ENCODE measurements around the gene CFAP157. TPM values are rescaled to one million over a fixed set of nuclear protein-coding genes. Genes with fewer than 3 reads are reported as not detected.

The CFAP157 gene
- total RNA-seq = 0.13 and 0.21 TPM in 2 replicates
- polyA plus RNA-seq (2012) = 1.9 TPM

DNA sequence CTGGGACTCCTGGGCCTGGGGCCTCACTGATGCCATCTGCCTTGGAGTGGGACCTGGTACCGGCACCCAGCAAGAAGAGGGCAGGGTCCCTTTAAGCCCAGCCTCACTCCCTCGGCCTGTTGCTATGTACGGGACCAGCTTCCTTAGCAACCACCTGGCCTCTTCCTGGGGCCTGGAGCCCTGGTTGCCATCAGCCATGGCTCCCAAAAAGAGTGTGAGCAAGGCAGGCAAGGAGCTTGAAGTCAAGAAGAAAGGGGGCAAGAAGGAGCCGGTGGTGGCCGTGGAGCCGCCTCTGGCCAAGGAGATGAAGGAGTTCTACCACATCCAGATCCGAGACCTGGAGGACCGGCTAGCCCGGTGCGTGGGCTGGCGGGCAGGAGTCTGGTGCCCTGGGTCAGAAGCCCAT, at the start of gene CFAP157:
TSS of gene CFAP157 (plus strand) at position 153 of the 406 bp plus-strand sequence. CDS start at position 197, 44 bp downstream.
- DNase-seq (ENCODE audit: low read depth) = no peak

DNA sequence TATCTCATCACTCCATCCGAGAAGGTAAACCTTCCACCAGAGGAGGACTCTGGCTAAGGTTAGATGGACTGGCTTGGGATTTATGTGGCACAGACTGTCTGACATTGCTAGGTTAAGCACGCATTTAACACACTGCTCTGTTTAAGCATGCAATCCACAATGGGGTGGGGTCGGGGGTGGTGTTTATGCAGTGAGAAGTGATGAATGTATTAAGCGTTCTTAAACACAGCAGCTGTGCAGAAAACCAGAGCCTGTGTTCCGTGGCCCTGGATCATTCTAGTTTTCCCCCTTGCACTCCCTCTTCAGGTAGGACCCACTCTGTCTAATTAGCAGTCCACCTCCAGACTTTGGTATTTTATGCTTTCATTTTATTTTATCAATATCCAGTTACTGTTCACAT, 48.4 kb upstream of the CFAP157 start:
- no peak for DNase-seq (ENCODE audit: low read depth)

DNA sequence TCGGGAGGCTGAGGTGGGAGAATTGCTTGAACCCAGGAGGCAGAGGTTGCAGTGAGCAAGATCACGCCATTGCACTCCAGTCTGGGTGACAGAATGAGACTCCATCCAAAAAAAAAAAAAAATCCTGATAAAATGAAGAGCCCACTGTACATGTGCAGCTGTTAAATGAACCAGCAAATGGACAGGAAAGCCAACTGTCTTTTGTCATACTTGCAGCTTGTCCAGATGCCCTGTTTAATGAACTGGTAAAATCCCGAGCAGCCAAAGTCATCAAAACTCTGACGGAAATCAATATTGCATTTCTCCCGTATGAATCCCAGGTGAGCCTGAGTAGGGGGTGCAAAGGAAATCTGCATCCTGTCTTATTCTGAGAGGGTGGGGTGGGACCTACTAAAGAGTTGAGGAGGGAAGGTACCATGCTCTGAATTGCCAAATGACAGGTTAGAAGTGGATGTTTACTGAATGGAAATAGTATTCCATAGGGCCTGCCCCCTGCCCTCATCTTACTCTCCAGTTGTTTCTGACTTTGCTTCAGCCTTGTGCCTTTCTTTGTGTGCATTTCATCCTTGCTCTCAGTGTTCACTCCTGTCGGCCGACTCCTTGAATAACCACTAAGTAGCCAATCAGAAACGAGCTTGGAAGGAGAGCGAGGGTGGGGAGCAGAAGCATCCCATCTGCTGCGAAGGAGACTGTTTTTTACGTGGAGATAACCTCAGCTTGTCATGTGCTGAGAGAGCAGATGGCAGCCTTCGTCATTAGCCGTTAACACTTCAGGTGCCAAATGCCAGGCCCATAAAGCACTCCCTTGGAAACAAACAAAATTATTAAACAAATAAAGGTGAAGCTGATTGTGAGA, 45.7 kb upstream of the CFAP157 start:
- DNase-seq (ENCODE audit: low read depth) = peak; percentile 67

DNA sequence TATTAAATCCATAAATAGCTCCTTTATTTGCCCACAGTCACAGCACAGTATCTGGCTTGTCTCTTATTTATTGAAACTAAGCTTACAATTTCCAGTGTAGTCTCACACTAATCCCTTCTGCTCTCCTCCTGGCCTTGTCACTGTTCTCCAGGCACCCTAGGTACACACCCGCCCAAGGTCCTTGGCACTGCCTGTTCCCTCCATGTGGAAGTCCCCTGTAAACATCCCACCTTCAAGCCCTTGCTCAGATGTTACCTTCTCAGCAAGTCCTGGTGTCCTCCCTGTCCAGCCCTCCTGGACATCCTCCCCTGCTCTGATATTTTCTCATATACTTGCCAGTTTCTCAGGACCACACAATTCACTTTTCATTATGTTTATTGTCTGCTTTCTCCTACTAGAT, 44.2 kb upstream of the CFAP157 start:
- no peak for DNase-seq (ENCODE audit: low read depth)

DNA sequence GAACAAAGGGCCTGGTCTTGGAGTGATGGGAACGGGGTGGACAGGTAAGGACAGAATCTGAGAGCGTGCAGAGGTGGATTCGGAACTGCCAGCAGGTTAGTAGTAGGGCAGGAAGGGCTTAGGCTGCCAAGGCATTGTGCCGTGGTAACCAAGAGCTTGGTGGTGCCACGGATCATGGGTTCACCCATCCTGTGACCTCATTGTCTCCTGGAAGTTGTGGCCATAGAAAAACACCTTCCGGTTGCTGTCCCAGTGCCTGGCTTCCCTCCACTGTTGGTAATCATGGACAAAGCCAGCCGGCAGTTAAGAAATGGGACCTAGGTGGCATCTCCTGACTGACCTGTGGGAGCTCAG, 42.5 kb upstream of the CFAP157 start:
- no peak for DNase-seq (ENCODE audit: low read depth)

DNA sequence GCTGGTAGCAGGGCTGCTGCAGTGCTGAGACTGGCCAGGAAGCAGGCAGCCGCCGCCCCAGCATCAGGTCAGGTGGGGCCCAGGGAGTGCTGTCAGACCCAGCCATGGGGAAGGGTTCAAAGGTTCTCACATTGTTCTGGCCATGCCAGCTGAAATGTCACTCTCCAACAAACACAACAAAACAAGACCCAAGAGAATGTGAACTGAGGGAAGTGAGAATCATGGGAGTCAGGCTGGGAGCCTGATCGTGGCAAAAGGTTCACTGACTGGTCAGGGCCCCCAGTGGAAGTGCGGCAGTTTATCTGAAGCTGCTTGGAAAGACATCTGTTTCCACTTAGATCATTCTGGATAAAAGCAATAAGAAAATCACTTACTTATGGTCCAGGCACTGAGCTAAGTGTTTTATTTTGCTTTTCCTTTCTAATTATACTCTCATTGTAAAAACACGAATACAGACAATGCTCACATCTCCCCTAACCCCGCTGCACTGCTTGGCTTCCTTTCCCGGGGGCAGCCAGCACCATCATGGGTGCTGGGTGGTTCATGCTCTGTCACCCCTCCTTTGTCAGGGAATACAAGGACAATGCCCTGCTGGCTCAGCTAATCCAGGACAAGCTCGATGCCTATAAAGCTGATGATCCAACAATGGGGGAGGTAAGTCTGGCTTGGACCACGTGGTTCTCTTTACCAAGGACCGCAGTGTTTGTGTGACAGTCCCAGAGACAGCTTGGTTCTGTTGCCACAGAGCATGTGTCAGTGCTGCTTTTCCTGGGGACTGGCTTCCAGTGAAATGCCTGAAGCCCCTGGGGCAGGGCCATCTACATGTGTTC, 41.9 kb upstream of the CFAP157 start:
- peak; percentile 51 for DNase-seq (ENCODE audit: low read depth)

DNA sequence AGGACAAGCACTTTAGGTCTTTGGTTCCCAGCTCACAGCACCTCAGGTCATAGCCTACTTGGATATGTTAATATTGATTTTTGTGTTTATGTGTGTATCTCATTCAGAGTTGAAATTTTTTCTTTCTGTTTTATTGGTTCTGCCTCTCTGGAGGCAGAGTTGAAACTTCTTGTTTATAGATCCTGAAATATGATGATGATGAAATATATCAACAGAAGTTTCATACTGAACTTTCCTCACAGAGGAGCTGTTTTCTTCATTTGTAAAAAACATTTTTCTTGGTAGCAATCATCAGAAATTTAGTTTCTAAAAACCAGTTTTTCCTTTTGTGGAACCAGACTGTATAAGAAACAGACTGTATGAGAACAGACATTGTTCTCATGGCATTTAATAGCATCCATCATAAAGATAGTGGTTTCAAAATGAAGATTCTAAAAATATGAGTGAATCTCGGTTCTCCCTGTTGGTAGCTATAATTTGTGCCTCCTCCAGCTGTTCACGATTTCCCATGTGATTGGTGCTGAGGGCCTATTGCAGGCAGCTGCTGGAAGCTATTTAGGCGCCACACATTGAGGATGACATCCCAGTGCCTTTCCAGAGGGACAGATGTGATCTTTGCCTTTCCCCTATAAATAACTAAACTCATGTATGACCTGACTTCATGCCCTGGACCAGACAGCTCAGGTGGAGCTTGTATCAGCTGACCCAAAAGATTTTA, 39.5 kb upstream of the CFAP157 start:
- DNase-seq (ENCODE audit: low read depth) = no peak

DNA sequence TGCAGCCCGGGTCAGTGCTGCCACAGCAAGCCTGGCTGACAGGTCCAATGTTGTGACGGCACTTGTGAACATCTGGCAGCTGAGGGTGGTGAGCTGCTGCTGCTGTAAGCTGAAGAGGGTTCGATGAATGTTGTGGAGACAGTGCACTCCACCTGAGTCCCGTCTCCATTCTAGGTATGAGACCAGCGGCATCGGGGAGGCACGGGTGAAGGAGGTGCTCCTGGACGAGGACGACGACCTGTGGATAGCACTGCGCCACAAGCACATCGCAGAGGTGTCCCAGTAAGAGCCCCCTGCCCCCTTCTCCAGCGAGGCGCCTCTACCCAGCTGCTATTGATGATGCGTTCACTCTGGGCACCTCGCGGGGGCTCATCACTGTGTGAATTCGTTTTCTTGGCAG, 38.9 kb upstream of the CFAP157 start:
- no peak for DNase-seq (ENCODE audit: low read depth)

DNA sequence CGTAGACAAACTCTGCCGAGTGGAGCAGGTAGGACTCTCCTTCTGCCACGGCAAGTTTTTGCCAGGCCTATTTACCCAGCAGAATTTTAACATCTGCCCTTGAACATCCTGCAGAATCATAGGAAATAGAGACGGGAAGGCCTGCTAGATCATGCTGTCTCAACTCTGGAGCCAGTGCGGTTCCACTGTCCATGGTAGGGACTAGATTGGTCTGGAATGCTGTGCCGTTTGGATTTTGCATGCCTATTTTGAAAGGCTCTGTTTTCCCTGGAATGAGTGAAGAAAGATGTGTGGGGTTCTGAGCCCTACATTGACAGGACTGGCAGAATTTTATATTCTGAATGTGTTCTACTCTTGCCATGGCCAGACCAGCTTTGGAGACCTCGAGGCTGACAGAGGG, 33.6 kb upstream of the CFAP157 start:
- no peak for DNase-seq (ENCODE audit: low read depth)

DNA sequence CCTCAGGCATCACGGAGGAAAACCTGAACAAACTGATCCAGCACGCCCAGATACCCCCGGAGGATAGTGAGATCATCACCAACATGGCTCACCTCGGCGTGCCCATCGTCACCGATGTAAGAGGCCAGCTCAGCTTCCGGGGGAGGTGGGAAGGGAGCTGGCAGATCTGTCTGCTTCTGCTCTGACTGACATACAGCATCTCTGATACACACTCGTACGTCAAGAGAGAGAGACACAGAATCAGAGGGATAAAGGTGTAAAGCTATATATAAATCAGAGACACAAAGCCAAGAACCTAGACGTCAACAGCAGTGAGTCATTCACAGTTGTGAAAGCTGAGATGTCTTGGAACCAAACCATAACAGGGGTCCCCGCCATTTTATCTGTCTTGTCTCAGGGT, 30.1 kb upstream of the CFAP157 start:
- no peak for DNase-seq (ENCODE audit: low read depth)

DNA sequence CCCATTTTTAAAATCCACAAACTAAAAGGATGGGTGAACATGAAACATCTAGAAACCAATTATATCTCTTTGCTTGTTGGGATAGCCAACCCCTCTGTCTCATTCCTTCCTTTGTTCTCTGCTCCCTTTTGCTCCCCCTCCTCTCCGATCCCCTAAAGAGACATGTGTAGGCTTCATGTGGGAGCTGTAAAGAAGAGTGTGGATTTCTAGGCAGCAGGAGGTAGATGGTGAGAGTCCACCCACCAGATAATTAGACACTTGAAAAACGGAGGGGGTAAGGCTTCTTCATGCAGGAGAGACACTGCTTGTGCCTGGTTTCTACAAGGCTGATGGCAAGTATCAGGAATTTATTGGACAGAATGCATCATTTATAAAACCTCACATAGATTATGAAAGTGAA, 27.3 kb upstream of the CFAP157 start:
- DNase-seq (ENCODE audit: low read depth) = no peak

DNA sequence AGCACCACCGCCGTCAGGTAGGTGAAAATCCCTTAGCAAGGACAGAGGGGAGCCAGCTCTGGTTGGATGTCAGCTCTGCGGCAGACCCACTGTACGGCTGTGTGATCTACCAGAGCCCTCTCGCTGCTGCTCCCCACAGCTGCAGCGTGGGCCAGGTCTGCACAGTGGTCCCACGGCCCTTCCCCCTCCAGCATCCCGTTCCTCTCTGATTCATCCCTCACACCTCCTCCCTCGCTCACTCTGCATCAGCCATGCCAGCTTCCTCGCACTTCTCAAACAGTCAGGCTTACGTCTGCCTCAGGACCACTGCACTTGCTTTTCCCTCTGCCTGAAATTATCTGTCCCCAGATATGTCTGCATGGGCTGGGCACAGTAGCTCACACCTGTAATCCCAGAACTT, 26.6 kb upstream of the CFAP157 start:
- DNase-seq (ENCODE audit: low read depth) = no peak

DNA sequence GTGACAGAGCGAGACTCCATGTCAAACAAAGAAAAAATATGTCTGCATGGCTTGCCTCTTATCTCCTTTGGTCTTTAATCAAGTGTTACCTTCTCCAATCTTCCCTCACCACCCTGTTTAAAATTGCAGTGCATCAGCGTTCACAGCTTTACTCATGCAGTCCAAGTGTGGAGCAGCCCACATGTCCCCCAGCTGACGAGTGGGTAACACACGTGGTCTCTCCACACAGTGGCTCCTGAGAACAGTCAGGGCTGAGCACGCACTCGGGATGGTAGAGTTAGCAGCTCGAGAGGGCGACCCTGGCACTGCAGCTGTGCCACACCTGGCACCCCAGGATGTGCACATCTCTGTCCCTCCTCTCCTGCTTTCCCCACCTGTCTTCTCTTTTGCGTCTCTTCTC, 25.9 kb upstream of the CFAP157 start:
- no peak for DNase-seq (ENCODE audit: low read depth)

DNA sequence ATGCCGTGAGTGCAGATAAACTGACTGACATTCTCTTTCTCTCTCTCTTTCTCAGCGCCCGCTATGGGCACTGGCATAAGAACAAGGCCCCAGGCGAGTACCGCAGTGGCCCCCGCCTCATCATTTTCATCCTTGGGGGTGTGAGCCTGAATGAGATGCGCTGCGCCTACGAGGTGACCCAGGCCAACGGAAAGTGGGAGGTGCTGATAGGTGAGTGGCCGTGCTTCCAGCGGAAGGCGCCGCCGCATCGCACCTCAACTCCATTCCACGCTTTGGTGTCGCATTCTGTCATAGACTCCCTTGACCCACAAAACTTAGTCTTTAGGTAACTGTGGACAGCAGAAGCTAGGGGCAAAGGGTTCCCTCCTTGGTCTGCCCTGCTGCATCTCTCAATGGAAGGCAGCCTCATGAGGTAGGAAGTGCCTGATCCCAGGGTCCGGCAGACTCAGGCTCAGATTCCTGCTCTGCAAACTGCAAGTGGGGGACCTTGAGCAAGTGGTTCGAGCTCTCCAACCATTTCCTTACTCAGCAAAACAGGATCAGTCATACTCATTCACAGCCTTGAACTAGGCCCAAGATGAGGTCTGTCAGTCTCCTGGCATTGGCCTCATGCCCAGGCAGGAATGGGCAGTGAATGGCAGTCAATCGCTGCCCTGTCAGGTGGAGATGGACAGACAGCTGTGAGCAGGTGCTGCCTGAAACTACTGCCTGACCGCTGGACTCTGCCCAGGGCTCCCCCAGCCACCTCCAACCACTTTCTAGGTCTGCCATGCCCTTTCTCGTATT, 24.2 kb upstream of the CFAP157 start:
- peak; percentile 83 for DNase-seq (ENCODE audit: low read depth)

DNA sequence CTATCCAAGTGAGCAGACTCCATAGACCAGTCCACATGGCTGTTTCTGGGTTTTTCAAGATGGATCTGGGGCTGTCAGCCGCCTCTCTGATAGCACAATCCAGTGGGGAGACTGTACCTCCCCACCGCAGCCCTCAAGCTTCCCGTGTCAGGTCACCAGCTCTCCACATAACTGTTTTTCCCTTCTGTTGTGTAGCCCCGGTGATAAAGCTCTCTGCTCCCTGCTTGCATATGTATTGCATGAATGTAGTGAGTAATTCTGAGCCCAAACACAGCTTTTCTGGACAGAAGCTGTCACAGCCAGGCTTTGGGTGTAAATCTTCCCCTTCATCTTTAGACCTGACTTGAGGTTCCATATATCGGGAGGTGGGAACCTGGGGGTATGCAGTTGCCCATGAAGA, 23.1 kb upstream of the CFAP157 start:
- no peak for DNase-seq (ENCODE audit: low read depth)

DNA sequence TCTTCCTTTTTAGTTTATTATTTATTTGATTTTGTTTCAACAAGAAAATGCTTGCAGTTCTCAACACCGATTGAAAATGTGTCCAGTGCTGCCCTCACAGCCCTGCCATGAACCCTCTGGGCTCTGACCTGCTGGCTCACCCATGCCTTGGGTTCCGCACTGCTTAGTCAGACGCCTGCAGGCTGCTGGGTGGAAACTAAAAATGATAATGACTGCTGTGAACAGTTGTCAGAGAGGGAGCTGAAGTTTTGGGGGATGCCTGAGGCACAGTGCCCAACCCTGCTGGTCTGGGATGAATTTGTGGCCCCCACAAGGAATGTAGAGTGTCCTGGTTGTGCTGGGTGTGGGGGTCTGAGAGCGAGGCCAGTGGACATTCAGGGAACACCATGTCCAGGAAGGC, 22.2 kb upstream of the CFAP157 start:
- peak; percentile 92 for DNase-seq (ENCODE audit: low read depth)

DNA sequence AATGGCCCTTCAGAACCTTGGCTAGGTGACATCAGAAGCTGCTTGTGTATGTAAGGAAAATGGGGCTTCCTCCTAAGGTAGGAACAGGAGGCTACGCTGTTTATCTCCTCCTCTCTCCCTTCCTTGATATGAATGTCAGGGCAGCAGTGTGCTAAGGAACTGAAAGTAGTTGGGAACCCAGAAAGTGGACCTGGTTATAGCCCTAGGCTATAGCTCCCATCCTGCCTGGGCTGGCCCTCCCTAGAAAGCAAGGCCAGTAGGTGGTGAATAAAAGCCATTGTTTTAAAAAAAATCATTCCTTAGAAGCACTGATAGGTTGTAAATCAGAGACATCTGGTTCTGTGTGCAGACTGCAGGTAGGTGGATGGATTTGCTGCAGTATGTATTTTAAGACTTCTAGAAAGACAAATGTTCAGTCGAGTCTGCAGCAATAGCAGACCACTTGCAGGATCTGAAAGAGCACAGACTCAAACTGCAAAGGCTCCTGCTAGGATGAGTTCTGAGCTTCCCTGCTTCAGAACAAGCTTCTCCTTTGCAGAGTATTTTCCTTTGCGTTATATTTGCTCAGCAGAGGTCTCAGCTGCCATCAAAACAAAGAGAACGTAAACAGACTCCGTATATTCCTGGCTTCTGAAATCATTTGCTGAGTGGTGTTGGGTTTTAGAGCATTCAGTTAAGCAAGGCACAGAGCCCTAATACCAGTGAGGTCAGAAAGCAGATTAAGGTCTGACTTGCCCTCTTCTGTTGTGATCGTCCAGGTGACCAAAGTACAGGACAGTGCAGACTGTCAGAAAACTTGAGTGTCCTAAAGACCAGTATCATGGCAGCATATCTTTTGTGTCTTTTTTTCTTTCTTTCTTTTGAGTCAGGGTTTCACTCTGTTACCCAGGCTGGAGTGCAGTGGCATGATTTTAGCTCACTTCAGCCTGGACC, 20.1 kb upstream of the CFAP157 start:
- no peak for DNase-seq (ENCODE audit: low read depth)

DNA sequence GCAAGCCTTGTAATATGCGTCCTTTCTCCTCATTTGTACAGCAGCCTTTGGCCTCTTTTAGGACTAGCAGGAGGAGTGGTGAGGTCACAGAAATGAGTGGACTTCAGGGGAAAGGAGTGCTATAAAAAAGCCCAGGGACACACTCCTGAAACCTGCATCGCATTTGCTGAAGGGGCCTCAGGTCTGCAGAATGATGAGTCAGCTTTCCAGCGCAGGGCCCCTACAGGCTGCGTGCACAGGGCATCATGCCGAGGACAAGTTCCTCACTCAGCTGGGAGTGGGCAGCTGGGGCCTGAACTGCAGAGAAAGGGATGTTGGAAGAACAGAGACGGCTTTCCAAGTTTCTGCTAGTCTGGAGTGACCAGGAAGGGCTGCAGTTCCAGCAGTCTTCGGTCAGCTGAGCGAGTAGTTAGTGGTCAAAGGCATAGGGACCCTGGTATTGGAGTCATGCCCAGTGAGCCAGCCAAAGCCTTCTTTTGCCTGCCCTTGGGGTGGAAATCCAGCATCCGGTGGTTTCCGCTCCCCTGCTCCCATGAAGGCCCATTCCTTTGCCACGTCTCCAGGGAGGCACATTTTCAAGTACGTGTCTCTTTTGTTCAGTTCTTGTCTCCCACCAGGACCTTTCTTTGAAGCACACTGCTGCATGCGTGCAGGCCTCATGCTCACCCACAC, 17.3 kb upstream of the CFAP157 start:
- DNase-seq (ENCODE audit: low read depth) = no peak

DNA sequence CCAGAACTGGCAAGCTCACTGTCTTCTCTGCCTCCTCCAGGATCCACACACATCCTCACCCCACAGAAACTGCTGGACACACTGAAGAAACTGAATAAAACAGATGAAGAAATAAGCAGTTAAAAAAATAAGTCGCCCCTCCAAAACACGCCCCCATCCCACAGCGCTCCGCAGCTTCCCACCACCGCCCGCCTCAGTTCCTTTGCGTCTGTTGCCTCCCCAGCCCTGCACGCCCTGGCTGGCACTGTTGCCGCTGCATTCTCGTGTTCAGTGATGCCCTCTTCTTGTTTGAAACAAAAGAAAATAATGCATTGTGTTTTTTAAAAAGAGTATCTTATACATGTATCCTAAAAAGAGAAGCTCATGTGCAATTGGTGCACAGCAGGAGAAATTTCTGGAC, 16.1 kb upstream of the CFAP157 start:
- no peak for DNase-seq (ENCODE audit: low read depth)
